ENCODE data around the gene BBS12.

BBS12 gene

GRCh38 chr4:122775039-122775438, 42.5 kb downstream of the BBS12 start:
- Histone ChIP-seq H4K20me1 (ENCODE audit: insufficient read depth) (no peaks in the 10 kb centered on the region), H3K4me1 (ENCODE audit: low read depth, poor library complexity, severe bottlenecking) (no peaks in the 10 kb centered on the region), H3K27me3 (ENCODE audit: insufficient read depth, low read depth) (no peaks in the 10 kb centered on the region), H3K79me2 (ENCODE audit: insufficient read depth, low read depth) (no peaks in the 10 kb centered on the region), H2AFZ (ENCODE audit: low read depth) (no peak overlapping the region), H3K36me3 (ENCODE audit: insufficient read depth) (no peaks in the 10 kb centered on the region), H3K4me3 (IDR thresholded peaks at IDR 0.05; ENCODE audit: insufficient read depth, low read depth, low read length) (no peak overlapping the region), H3K9ac (no peak overlapping the region), H3K27ac (no peak overlapping the region), H3K4me2 (no peak overlapping the region)
- TF ChIP-seq CTCF (conservative IDR thresholded peaks at IDR 0.05; ENCODE audit: low read depth, low read length), result no peak

GRCh38 chr4:122775987-122776836, 43.7 kb downstream of the BBS12 start:
- no peak overlapping the region for H3K4me3 ChIP-seq (IDR thresholded peaks at IDR 0.05; ENCODE audit: insufficient read depth, low read depth, low read length)
- TF ChIP-seq CTCF (conservative IDR thresholded peaks at IDR 0.05; ENCODE audit: low read depth, low read length), result no peak
- H3K27ac ChIP-seq, result no peak overlapping the region
- no peak overlapping the region for H3K4me2 ChIP-seq
- no peaks in the 10 kb centered on the region for H4K20me1 ChIP-seq (ENCODE audit: insufficient read depth)
- H3K36me3 ChIP-seq (ENCODE audit: insufficient read depth), result no peaks in the 10 kb centered on the region
- no peaks in the 10 kb centered on the region for H3K79me2 ChIP-seq (ENCODE audit: insufficient read depth, low read depth)
- no peaks in the 10 kb centered on the region for H3K4me1 ChIP-seq (ENCODE audit: low read depth, poor library complexity, severe bottlenecking)
- H2AFZ ChIP-seq (ENCODE audit: low read depth), result no peak overlapping the region
- H3K27me3 ChIP-seq (ENCODE audit: insufficient read depth, low read depth), result no peaks in the 10 kb centered on the region
- H3K9ac ChIP-seq, result no peak overlapping the region

GRCh38 chr4:122776916-122777315, 44.4 kb downstream of the BBS12 start:
- Histone ChIP-seq H3K4me1 (ENCODE audit: low read depth, poor library complexity, severe bottlenecking) (no peaks in the 10 kb centered on the region), H3K27me3 (ENCODE audit: insufficient read depth, low read depth) (no peaks in the 10 kb centered on the region), H3K36me3 (ENCODE audit: insufficient read depth) (no peaks in the 10 kb centered on the region), H3K79me2 (ENCODE audit: insufficient read depth, low read depth) (no peaks in the 10 kb centered on the region), H3K4me3 (IDR thresholded peaks at IDR 0.05; ENCODE audit: insufficient read depth, low read depth, low read length) (no peak overlapping the region), H4K20me1 (ENCODE audit: insufficient read depth) (no peaks in the 10 kb centered on the region), H3K4me2 (no peak overlapping the region), H3K27ac (no peak overlapping the region), H3K9ac (no peak overlapping the region), H2AFZ (ENCODE audit: low read depth) (no peak overlapping the region)
- no peak for TF ChIP-seq CTCF (conservative IDR thresholded peaks at IDR 0.05; ENCODE audit: low read depth, low read length)

GRCh38 chr4:122777846-122778673, 45.6 kb downstream of the BBS12 start:
- no peaks in the 10 kb centered on the region for H3K4me1 ChIP-seq (ENCODE audit: low read depth, poor library complexity, severe bottlenecking)
- H3K27me3 ChIP-seq (ENCODE audit: insufficient read depth, low read depth), result no peaks in the 10 kb centered on the region
- no peaks in the 10 kb centered on the region for H3K36me3 ChIP-seq (ENCODE audit: insufficient read depth)
- H3K9ac ChIP-seq, result no peak overlapping the region
- no peak overlapping the region for H2AFZ ChIP-seq (ENCODE audit: low read depth)
- no peak for TF ChIP-seq CTCF (conservative IDR thresholded peaks at IDR 0.05; ENCODE audit: low read depth, low read length)
- H4K20me1 ChIP-seq (ENCODE audit: insufficient read depth), result no peaks in the 10 kb centered on the region
- H3K4me2 ChIP-seq, result no peak overlapping the region
- H3K79me2 ChIP-seq (ENCODE audit: insufficient read depth, low read depth), result no peaks in the 10 kb centered on the region
- H3K27ac ChIP-seq, result no peak overlapping the region
- no peak overlapping the region for H3K4me3 ChIP-seq (IDR thresholded peaks at IDR 0.05; ENCODE audit: insufficient read depth, low read depth, low read length)

All from KMS-11 (cell line).